PFSK-1 (cell line): ENCODE results near the gene RSU1.

Experiments
- POLR2AphosphoS5 ChIP-seq: IDR thresholded peaks from 2 replicates; pipeline ENCODE4 v1.6.1; 2012; ENCODE audit warnings: low read depth, mild to moderate bottlenecking, control low read depth, low read length, moderate library complexity
- TAF1 ChIP-seq: IDR thresholded peaks from 2 replicates; pipeline ENCODE4 v1.6.1; 2012; ENCODE audit warnings: low read length, control low read depth, borderline replicate concordance; ENCODE audit not compliant: insufficient read depth

DNA sequence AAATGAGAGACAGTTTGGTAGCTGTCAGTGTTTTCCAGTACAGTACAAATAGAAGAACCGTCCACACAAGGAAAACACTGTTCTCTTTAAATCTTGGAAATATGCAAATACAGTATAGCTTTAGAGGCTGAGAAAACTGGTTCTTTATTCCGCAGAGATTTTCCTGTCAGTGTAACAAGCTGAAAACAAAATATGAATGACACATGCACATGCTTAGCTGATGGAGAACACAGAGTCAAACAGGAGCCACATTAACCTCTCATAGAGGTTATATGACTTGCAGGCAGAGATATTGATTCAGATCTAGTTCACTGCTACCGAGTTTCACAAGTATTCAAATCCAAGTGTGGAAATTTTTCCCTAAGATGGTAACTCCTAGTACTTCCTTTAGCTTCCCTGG, 160.3 kb downstream of the RSU1 start:
- TF ChIP-seq POLR2AphosphoS5 (no peak), TAF1 (no peak)
